ENCODE results near the gene TTC23.

DNA sequence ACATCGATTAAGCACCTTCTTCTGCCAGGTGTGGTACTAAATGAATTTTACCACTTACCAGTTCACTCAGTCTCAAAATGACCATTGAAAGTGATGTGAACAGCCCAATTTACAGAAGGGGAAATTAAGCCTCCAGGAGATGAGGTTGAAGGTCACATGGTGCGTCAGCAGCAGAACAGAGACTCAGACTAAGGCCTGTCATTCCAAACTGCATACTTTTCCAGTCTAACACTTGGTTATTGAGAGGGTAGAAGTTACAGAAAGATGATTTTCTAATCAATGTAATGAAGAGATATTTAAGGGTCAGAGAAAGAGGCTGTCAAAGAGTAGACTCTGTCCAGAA lies 68.4 kb downstream of the TTC23 start:
- no peak for TF ChIP-seq CTCF (IDR thresholded peaks at IDR 0.05)
- TF ChIP-seq POLR2A (IDR thresholded peaks at IDR 0.05) = no peak
